Spleen (tissue), 7 donors: ENCODE results near the gene C4B.
A peak's percentile ranks its signal among the peaks of the same experiment; 100 is the strongest.

Source experiments
- POLR2AphosphoS5 ChIP-seq, 3 donors: sonication (generic); formaldehyde crosslinking; IDR thresholded peaks; one replicate each; pipeline ENCODE4 v1.5.1; 2017; ENCODE audit warnings: antibody characterized with exemption in 3 of 3
- TF ChIP-seq, protein P1 (sequence below), 11 experiments: fragments of 200-600 bp in 7 of 11; fragments of 450-650 bp in 4 of 11; sonication (generic) in 4 of 11; IDR thresholded peaks in 8 of 11; conservative IDR thresholded peaks in 3 of 11; 1 replicate in 7 of 11; 2 replicates in 4 of 11; pipeline versions ENCODE4 v1.4.0 to v1.8.0; 2016 to 2021; ENCODE audit warnings: antibody characterized with exemption in 11 of 11, inconsistent platforms in 4 of 11, mild to moderate bottlenecking in 1 of 11
- donor health status: DM: no; HTN: no; CAD: no; lungs with moderate emphysema.
- donor health status: DM: no; HTN: no; CAD: no.
- donor health status: DM: no; HTN: no; CAD: no.

DNA sequence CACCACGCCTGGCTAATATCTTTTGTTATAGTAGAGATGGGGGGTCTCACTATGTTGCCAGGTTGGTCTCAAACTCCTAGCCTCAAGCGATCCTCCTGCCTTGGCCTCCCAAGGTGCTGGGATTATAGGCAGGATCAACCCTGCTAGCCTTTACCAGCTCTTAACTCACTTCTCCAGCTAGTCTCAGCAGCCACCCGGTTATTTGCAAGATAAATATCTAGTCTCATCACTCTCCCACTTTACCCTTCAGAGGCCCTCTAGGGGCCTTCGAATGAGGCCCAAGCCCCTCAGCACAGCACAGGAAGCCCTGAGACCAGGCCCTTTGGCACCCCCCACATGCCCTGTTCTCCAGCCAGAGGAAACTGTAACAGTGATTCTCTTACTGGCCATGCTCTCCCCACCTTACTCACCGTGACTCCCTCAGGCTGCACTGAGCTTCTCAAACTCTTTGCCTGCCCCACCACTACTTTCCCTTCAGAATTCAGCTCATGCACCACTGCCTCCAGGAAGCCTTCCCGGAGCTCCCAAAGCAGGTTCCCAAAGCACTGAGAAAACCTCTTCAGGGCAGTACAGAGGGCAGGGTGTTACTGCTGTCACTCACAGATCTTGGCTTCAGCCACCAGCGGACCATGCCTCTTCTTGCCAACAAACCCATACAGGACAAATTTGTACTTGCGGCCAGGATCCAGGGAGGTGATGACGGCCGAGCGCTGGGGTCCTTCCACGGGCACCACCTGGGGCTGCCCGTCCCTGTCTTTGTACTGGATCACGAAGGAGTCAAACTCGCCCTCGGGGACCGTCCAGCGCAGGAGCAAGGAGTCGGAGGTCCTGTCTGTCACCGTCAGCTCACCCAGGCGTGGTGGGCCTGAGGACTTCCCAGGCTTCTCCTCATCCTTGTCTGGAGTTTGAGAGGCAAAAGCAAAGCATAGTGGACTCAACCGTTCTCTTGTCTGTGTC, 69.5 kb downstream of the C4B start:
- peak in 1 of 3 donors; percentile 9 for TF ChIP-seq POLR2AphosphoS5 (IDR thresholded peaks at IDR 0.05)
- TF ChIP-seq, protein P1, sequence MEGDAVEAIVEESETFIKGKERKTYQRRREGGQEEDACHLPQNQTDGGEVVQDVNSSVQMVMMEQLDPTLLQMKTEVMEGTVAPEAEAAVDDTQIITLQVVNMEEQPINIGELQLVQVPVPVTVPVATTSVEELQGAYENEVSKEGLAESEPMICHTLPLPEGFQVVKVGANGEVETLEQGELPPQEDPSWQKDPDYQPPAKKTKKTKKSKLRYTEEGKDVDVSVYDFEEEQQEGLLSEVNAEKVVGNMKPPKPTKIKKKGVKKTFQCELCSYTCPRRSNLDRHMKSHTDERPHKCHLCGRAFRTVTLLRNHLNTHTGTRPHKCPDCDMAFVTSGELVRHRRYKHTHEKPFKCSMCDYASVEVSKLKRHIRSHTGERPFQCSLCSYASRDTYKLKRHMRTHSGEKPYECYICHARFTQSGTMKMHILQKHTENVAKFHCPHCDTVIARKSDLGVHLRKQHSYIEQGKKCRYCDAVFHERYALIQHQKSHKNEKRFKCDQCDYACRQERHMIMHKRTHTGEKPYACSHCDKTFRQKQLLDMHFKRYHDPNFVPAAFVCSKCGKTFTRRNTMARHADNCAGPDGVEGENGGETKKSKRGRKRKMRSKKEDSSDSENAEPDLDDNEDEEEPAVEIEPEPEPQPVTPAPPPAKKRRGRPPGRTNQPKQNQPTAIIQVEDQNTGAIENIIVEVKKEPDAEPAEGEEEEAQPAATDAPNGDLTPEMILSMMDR (IDR thresholded peaks at IDR 0.05 in 8 of 11, conservative IDR thresholded peaks at IDR 0.05 in 3 of 11), result no peak
